K562 (cell line): ENCODE data around the gene NUP133. TPM values are rescaled to one million over a fixed set of nuclear protein-coding genes. Genes with fewer than 3 reads are reported as not detected.

Source experiments
- ATAC-seq: fragments of 200-7000 bp; cut with Tn5 transposase; 3 replicates; pipeline ENCODE4 v1.9.1; 2020; ENCODE audit warnings: moderate library complexity
- BruUV-seq: library from RNA; stranded (reverse); fragments of 400-500 nt; replicated peaks from 2 replicates; lab custom pipeline; 2021; lab: Mats Ljungman, UMichigan
- CTCF ChIA-PET: fragments of 300-600 bp; formaldehyde crosslinking; extraction: SDS; loops from one replicate; lab custom pipeline; 2021; ENCODE audit warnings: low intra/inter-chr PET ratio; lab: Yijun Ruan, JAX
- POLR2A ChIA-PET: fragments of 300-600, 350-650 bp; sonication (Branson Sonifier 250); formaldehyde crosslinking; extraction: SDS; loops from one replicate; lab custom pipeline; 2021; ENCODE audit warnings: antibody characterized with exemption, inconsistent platforms; lab: Yijun Ruan, JAX
- DNase-seq, 4 experiments: peaks; one replicate each; pipeline versions ENCODE4 v3.0.0 to v3.0.0-alpha.2; 2011 to 2018; ENCODE audit warnings: low spot score in 3 of 4, mixed read lengths in 3 of 4; ENCODE audit errors: extremely low read depth in 1 of 4
- FAIRE-seq: peaks from 2 replicates; lab custom pipeline; 2011; peaks lifted over from hg19 to GRCh38; lab: Jason Lieb, UNC
- H2AFZ ChIP-seq: 2 replicates; pipeline ENCODE4 v1.6.0; 2011; ENCODE audit warnings: low read depth, low read length, control low read depth, inconsistent platforms
- H3K27ac ChIP-seq: fragments of 200-600 bp; 3 replicates; pipeline ENCODE4 v1.8.0; 2011; ENCODE audit warnings: low read depth, mild to moderate bottlenecking, control low read depth, inconsistent platforms, low read length, moderate library complexity, mixed read lengths; ENCODE audit errors: extremely low read depth
- H3K27me3 ChIP-seq, 2 experiments: fragments of 300-600 bp in 1 of 2; 2 replicates in 1 of 2; 3 replicates in 1 of 2; pipeline versions ENCODE4 v1.6.0 to v1.8.0; 2011; ENCODE audit warnings: inconsistent platforms in 2 of 2, low read length in 2 of 2, mild to moderate bottlenecking in 1 of 2, mixed read lengths in 1 of 2, moderate library complexity in 1 of 2; ENCODE audit not compliant: control insufficient read depth in 2 of 2, insufficient read depth in 2 of 2
- H3K36me3 ChIP-seq: fragments of 300-600 bp; 3 replicates; pipeline ENCODE4 v1.8.0; 2011; ENCODE audit warnings: mild to moderate bottlenecking, low read length, inconsistent platforms; ENCODE audit not compliant: control insufficient read depth, insufficient read depth
- H3K4me1 ChIP-seq, 2 experiments: fragments of 200-600 bp in 1 of 2; replicated peaks in 1 of 2; 2 replicates in 1 of 2; 3 replicates in 1 of 2; pipeline versions ENCODE4 v1.5.1 to v1.8.0; 2011; ENCODE audit warnings: inconsistent platforms in 2 of 2, low read length in 2 of 2, mild to moderate bottlenecking in 1 of 2, mixed read lengths in 1 of 2, moderate library complexity in 1 of 2; ENCODE audit not compliant: control insufficient read depth in 2 of 2, insufficient read depth in 2 of 2
- H3K4me2 ChIP-seq: 2 replicates; pipeline ENCODE4 v1.6.1; 2011; ENCODE audit warnings: low read length, control low read depth, inconsistent platforms, mixed read lengths; ENCODE audit not compliant: insufficient read depth
- H3K4me3 ChIP-seq: fragments of 200-600 bp; sonication (generic), shearing (Covaris generic); 2 replicates; pipeline ENCODE4 v1.5.1; 2016; ENCODE audit warnings: control low read depth, inconsistent platforms
- H3K79me2 ChIP-seq: fragments of 200-600 bp; 3 replicates; pipeline ENCODE4 v1.8.0; 2011; ENCODE audit warnings: low read length, inconsistent platforms; ENCODE audit not compliant: control insufficient read depth, insufficient read depth
- H3K9ac ChIP-seq, 2 experiments: 2 replicates each; pipeline versions ENCODE4 v1.6.0 to v1.6.1; 2011; ENCODE audit warnings: low read depth in 2 of 2, low read length in 2 of 2, control low read depth in 1 of 2, inconsistent platforms in 1 of 2, mild to moderate bottlenecking in 1 of 2, mixed read lengths in 1 of 2; ENCODE audit not compliant: insufficient read depth in 1 of 2
- H3K9me1 ChIP-seq: one replicate; pipeline ENCODE4 v1.6.0; 2011; ENCODE audit warnings: inconsistent platforms, mild to moderate bottlenecking, low read length, moderate library complexity; ENCODE audit not compliant: control insufficient read depth, insufficient read depth
- H3K9me3 ChIP-seq: replicated peaks from 2 replicates; pipeline ENCODE4 v1.5.1; 2011; ENCODE audit warnings: low read depth, low read length, inconsistent platforms; ENCODE audit not compliant: control insufficient read depth, insufficient read depth
- H4K20me1 ChIP-seq: replicated peaks from 2 replicates; pipeline ENCODE4 v1.6.1; 2011; ENCODE audit warnings: low read length, inconsistent platforms, mixed read lengths; ENCODE audit not compliant: control insufficient read depth, insufficient read depth
- CBFA2T2 ChIP-seq: fragments of 450-650 bp; conservative IDR thresholded peaks from 2 replicates; pipeline ENCODE4 v1.6.1; 2017; ENCODE audit warnings: mild to moderate bottlenecking
- CHD4 ChIP-seq: fragments of 200-600 bp; sonication (generic); IDR thresholded peaks from 3 replicates; pipeline ENCODE4 v1.6.1; 2012; ENCODE audit warnings: low read depth, mild to moderate bottlenecking, mixed read lengths, low read length, inconsistent platforms; ENCODE audit not compliant: insufficient read depth, insufficient replicate concordance, poor library complexity, severe bottlenecking
- EGR1 ChIP-seq: fragments of 450-650 bp; conservative IDR thresholded peaks from 2 replicates; pipeline ENCODE4 v1.6.1; 2017; ENCODE audit warnings: mild to moderate bottlenecking
- ELF4 ChIP-seq: fragments of 450-650 bp; formaldehyde crosslinking; IDR thresholded peaks from 2 replicates; pipeline ENCODE4 v1.4.0; 2022; ENCODE audit warnings: missing genetic modification characterization
- GABPA ChIP-seq: fragments of 200-800 bp; sonication (Bioruptor generic); conservative IDR thresholded peaks from 2 replicates; pipeline ENCODE4 v1.6.1; 2016; ENCODE audit warnings: low read depth, missing genetic modification characterization, missing compliant biosample characterization
- KLF1 ChIP-seq: fragments of 450-650 bp; IDR thresholded peaks from 2 replicates; pipeline ENCODE4 v1.6.1; 2016; ENCODE audit warnings: missing genetic modification characterization, missing compliant biosample characterization
- PCBP2 ChIP-seq: fragments of 200-400 bp; formaldehyde crosslinking; IDR thresholded peaks from 2 replicates; pipeline ENCODE4 v1.6.1; 2018; ENCODE audit warnings: low read length, low read depth, mild to moderate bottlenecking, moderate library complexity; ENCODE audit not compliant: poor library complexity, severe bottlenecking
- RFX5 ChIP-seq: IDR thresholded peaks from 2 replicates; pipeline ENCODE4 v1.6.1; 2011; ENCODE audit warnings: low read depth, mild to moderate bottlenecking, improper control_type of control experiment, low read length
- SRSF7 ChIP-seq: fragments of 200-400 bp; formaldehyde crosslinking; optimal IDR thresholded peaks from 2 replicates; pipeline ENCODE3; 2017; ENCODE audit warnings: mild to moderate bottlenecking, low read depth, low read length
- TBL1XR1 ChIP-seq, 2 experiments: IDR thresholded peaks; 2 replicates each; pipeline ENCODE4 v1.6.1; 2012; ENCODE audit warnings: improper control_type of control experiment in 2 of 2, low read length in 2 of 2, mild to moderate bottlenecking in 1 of 2
- TBP ChIP-seq: optimal IDR thresholded peaks from 2 replicates; pipeline ENCODE3; 2011; ENCODE audit warnings: low read depth, low read length, improper control_type of control experiment
- WGBS: fragments of 100-300 bp; shearing (Covaris generic); methylation state at CpG from one replicate; pipeline ENCODE4 v1.1.6; 2016; ENCODE audit warnings: low coverage, mixed read lengths; ENCODE audit not compliant: insufficient coverage; ENCODE audit errors: missing lambda C conversion rate; 5-methylcytosine and 5-hydroxymethylcytosine counted together
- in situ Hi-C: fragments of 300-500 bp; cut with MboI; formaldehyde crosslinking; loops from 4 replicates; pipeline ENCODE4 v1.15.0; 2018; ENCODE audit warnings: inconsistent platforms, mixed read lengths
- intact Hi-C: fragments of 100-400 bp; cut with micrococcal nuclease; formaldehyde crosslinking; loops from 2 replicates; pipeline ENCODE4 v1.14.2; 2022
- polyA plus RNA-seq, 8 experiments: library from polyadenylated mRNA; depleted of rRNA in 4 of 8; stranded (reverse) in 5 of 8; unstranded in 3 of 8; fragments of >200 nt; fragmentation: Nextera tagmentation in 2 of 8; fragmentation: Illumina TruSeq in 1 of 8; extraction: Ambion mirVana in 2 of 8; extraction: Trizol in 1 of 8; gene quantifications; 2 replicates each; pipeline versions ENCODE4 v1.2.1 to v1.2.3, GENCODE V29; 2011 to 2014; ENCODE audit warnings: inconsistent platforms in 1 of 8, missing spikeins in 1 of 8
- total RNA-seq, 7 experiments: library from RNA; depleted of rRNA in 6 of 7; stranded (reverse); fragments of >200 nt in 6 of 7; fragmentation: Illumina TruSeq in 2 of 7; extraction: Trizol in 2 of 7; gene quantifications; 2 replicates each; pipeline versions ENCODE4 v1.2.1 to v1.2.3, GENCODE V29; 2011 to 2021; ENCODE audit warnings: low replicate concordance in 1 of 7
- TF ChIP-seq, protein P1 (sequence below): fragments of 450-650 bp; IDR thresholded peaks from 2 replicates; pipeline ENCODE4 v1.7.1; 2018; ENCODE audit warnings: mild to moderate bottlenecking, low read depth; ENCODE audit not compliant: partially characterized antibody
- TF ChIP-seq, protein P2 (sequence below), 2 experiments: fragments of 450-650 bp; IDR thresholded peaks; 2 replicates each; pipeline ENCODE4 v1.6.1; 2018; ENCODE audit warnings: mild to moderate bottlenecking in 2 of 2, low read depth in 1 of 2; ENCODE audit not compliant: partially characterized antibody in 2 of 2
- TF ChIP-seq, protein P3 (sequence below): fragments of 450-650 bp; IDR thresholded peaks from 2 replicates; pipeline ENCODE4 v1.6.1; 2016

Gene NUP133
- total and polyA plus RNA-seq, 9 of the 15 experiments (the other 6 are each of a cell fraction or from before 2014, with no cell fraction given), result 21.7 to 85.1 (median 61.3) TPM

DNA sequence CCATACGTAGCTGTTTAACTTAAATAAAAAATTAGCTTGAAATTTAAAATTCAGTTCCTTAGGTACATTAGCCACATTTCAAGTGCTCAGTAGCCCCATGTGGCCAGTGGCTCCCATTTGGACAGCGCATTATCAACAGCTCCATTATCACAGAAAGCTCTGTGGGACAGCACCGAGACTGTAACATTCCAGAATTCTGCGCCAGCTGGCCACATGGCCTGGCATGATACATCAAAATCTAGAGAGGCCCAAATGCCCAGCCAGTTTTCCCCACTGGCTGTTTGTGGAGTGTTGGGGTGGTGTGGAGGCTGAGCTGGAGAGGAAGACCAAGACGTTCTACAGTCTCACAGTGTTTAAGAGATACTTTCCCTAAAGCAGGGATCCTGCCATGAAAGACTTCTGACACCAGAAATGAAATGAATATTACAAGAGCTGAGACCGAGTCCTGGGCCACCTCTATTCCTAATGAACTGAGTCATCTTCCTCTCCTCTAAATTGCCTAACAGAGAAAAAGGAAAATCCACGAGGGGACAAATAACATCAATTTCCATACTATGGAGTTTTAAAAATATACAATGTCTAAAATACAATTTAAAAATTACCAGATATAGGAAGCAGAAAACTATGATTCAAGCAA is 47.0 kb downstream of the NUP133 start:
- DNase-seq, result no peak
- WGBS, result 93% methylated on average over 7 of the region's 7 CpGs
- CTCF ChIA-PET, result no interaction called here
- TF ChIP-seq PCBP2 (no peak), CHD4 (no peak), ELF4 (CRISPR knock-in tag) (no peak), TBP (no peak), GABPA (tag) (no peak), CBFA2T2 (no peak), SRSF7 (no peak), EGR1 (no peak), TBL1XR1 (IDR thresholded peaks at IDR 0.05; ENCODE audit: low read length in 2 of 2) (no peak), KLF1 (tag) (no peak), RFX5 (no peak)
- TF ChIP-seq, protein P1, sequence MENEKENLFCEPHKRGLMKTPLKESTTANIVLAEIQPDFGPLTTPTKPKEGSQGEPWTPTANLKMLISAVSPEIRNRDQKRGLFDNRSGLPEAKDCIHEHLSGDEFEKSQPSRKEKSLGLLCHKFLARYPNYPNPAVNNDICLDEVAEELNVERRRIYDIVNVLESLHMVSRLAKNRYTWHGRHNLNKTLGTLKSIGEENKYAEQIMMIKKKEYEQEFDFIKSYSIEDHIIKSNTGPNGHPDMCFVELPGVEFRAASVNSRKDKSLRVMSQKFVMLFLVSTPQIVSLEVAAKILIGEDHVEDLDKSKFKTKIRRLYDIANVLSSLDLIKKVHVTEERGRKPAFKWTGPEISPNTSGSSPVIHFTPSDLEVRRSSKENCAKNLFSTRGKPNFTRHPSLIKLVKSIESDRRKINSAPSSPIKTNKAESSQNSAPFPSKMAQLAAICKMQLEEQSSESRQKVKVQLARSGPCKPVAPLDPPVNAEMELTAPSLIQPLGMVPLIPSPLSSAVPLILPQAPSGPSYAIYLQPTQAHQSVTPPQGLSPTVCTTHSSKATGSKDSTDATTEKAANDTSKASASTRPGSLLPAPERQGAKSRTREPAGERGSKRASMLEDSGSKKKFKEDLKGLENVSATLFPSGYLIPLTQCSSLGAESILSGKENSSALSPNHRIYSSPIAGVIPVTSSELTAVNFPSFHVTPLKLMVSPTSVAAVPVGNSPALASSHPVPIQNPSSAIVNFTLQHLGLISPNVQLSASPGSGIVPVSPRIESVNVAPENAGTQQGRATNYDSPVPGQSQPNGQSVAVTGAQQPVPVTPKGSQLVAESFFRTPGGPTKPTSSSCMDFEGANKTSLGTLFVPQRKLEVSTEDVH, result no peak
- TF ChIP-seq, protein P2, sequence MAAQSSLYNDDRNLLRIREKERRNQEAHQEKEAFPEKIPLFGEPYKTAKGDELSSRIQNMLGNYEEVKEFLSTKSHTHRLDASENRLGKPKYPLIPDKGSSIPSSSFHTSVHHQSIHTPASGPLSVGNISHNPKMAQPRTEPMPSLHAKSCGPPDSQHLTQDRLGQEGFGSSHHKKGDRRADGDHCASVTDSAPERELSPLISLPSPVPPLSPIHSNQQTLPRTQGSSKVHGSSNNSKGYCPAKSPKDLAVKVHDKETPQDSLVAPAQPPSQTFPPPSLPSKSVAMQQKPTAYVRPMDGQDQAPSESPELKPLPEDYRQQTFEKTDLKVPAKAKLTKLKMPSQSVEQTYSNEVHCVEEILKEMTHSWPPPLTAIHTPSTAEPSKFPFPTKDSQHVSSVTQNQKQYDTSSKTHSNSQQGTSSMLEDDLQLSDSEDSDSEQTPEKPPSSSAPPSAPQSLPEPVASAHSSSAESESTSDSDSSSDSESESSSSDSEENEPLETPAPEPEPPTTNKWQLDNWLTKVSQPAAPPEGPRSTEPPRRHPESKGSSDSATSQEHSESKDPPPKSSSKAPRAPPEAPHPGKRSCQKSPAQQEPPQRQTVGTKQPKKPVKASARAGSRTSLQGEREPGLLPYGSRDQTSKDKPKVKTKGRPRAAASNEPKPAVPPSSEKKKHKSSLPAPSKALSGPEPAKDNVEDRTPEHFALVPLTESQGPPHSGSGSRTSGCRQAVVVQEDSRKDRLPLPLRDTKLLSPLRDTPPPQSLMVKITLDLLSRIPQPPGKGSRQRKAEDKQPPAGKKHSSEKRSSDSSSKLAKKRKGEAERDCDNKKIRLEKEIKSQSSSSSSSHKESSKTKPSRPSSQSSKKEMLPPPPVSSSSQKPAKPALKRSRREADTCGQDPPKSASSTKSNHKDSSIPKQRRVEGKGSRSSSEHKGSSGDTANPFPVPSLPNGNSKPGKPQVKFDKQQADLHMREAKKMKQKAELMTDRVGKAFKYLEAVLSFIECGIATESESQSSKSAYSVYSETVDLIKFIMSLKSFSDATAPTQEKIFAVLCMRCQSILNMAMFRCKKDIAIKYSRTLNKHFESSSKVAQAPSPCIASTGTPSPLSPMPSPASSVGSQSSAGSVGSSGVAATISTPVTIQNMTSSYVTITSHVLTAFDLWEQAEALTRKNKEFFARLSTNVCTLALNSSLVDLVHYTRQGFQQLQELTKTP (IDR thresholded peaks at IDR 0.05; ENCODE audit: low read depth in 1 of 2, partially characterized antibody in 2 of 2), result no peak
- TF ChIP-seq, protein P3, sequence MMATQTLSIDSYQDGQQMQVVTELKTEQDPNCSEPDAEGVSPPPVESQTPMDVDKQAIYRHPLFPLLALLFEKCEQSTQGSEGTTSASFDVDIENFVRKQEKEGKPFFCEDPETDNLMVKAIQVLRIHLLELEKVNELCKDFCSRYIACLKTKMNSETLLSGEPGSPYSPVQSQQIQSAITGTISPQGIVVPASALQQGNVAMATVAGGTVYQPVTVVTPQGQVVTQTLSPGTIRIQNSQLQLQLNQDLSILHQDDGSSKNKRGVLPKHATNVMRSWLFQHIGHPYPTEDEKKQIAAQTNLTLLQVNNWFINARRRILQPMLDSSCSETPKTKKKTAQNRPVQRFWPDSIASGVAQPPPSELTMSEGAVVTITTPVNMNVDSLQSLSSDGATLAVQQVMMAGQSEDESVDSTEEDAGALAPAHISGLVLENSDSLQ, result no peak

More for the DNA sequence above, 47.0 kb downstream of the NUP133 start:
- ATAC-seq, result no peak
- no peak overlapping the region for H3K9ac ChIP-seq
- POLR2A ChIA-PET, result no interaction called here
- H3K27ac ChIP-seq, result no peak overlapping the region
- H3K27me3 ChIP-seq, result no peaks in the 10 kb centered on the region
- H3K79me2 ChIP-seq, result no peaks in the 10 kb centered on the region
- no peak overlapping the region for H3K4me2 ChIP-seq
- H3K36me3 ChIP-seq, result peaks cover 92% of the 10 kb centered on the region
- intact Hi-C loops (no loop called here), in situ Hi-C loops (no loop called here)
- H3K9me3 ChIP-seq, result no peaks in the 10 kb centered on the region
- no peak overlapping the region for H3K4me3 ChIP-seq
- no peak overlapping the region for H2AFZ ChIP-seq
- no peak for FAIRE-seq
- H3K9me1 ChIP-seq, result no peaks in the 10 kb centered on the region
- BruUV-seq, result no TSS peak
- H3K4me1 ChIP-seq, result no peaks in the 10 kb centered on the region
- H4K20me1 ChIP-seq, result no peaks in the 10 kb centered on the region
